Measurements from ENCODE around the gene TBX2.
A peak's percentile ranks its signal among the peaks of the same experiment; 100 is the strongest.

TBX2 gene

GRCh38 chr17:61406971-61407911, 7.6 kb downstream of the TBX2 start:
- H3K27ac ChIP-seq (ENCODE audit: low read length) = no peak overlapping the region
- H3K4me3 ChIP-seq (ENCODE audit: low read length) = no peak overlapping the region
- H3K27me3 ChIP-seq (ENCODE audit: control insufficient read depth, insufficient read depth, low read length) = peaks cover 100% of the 10 kb centered on the region
- H3K9ac ChIP-seq (ENCODE audit: low read length) = no peak overlapping the region
- peaks cover 3% of the 10 kb centered on the region for H3K4me1 ChIP-seq (ENCODE audit: control insufficient read depth, low read depth, low read length)
- no peaks in the 10 kb centered on the region for H3K36me3 ChIP-seq (ENCODE audit: control insufficient read depth, low read depth, low read length)
- H3K9me3 ChIP-seq (ENCODE audit: control insufficient read depth, low read depth, low read length) = no peaks in the 10 kb centered on the region

- Histone ChIP-seq H3K27ac (ENCODE audit: low read length) (no peak overlapping the region), H3K4me1 (ENCODE audit: control insufficient read depth, low read depth, low read length) (peaks cover 6% of the 10 kb centered on the region), H3K4me3 (ENCODE audit: low read length) (no peak overlapping the region), H3K36me3 (ENCODE audit: control insufficient read depth, low read depth, low read length) (no peaks in the 10 kb centered on the region), H3K9ac (ENCODE audit: low read length) (no peak overlapping the region), H3K27me3 (ENCODE audit: control insufficient read depth, insufficient read depth, low read length) (peaks cover 100% of the 10 kb centered on the region), H3K9me3 (ENCODE audit: control insufficient read depth, low read depth, low read length) (no peaks in the 10 kb centered on the region)
These were observed 8.8 kb downstream of the TBX2 start for GRCh38 chr17:61408151-61409041.

GRCh38 chr17:61409301-61410112, 9.9 kb downstream of the TBX2 start:
- H3K4me3 ChIP-seq (ENCODE audit: low read length) = no peak overlapping the region
- H3K9ac ChIP-seq (ENCODE audit: low read length) = no peak overlapping the region
- H3K9me3 ChIP-seq (ENCODE audit: control insufficient read depth, low read depth, low read length) = no peaks in the 10 kb centered on the region
- no peak overlapping the region for H3K27ac ChIP-seq (ENCODE audit: low read length)
- no peaks in the 10 kb centered on the region for H3K36me3 ChIP-seq (ENCODE audit: control insufficient read depth, low read depth, low read length)
- H3K27me3 ChIP-seq (ENCODE audit: control insufficient read depth, insufficient read depth, low read length) = peaks cover 100% of the 10 kb centered on the region
- peaks cover 8% of the 10 kb centered on the region for H3K4me1 ChIP-seq (ENCODE audit: control insufficient read depth, low read depth, low read length)

- no peak overlapping the region for H3K27ac ChIP-seq (ENCODE audit: low read length)
- H3K9ac ChIP-seq (ENCODE audit: low read length) = no peak overlapping the region
- peak overlapping the region; percentile 62 for H3K4me3 ChIP-seq (ENCODE audit: low read length)
- peaks cover 100% of the 10 kb centered on the region for H3K27me3 ChIP-seq (ENCODE audit: control insufficient read depth, insufficient read depth, low read length)
- H3K9me3 ChIP-seq (ENCODE audit: control insufficient read depth, low read depth, low read length) = no peaks in the 10 kb centered on the region
- H3K36me3 ChIP-seq (ENCODE audit: control insufficient read depth, low read depth, low read length) = no peaks in the 10 kb centered on the region
- H3K4me1 ChIP-seq (ENCODE audit: control insufficient read depth, low read depth, low read length) = peaks cover 8% of the 10 kb centered on the region
These were observed 10.7 kb downstream of the TBX2 start for GRCh38 chr17:61410141-61411010.

- Histone ChIP-seq H3K9ac (ENCODE audit: low read length) (no peak overlapping the region), H3K4me3 (ENCODE audit: low read length) (peak overlapping the region; percentile 62), H3K9me3 (ENCODE audit: control insufficient read depth, low read depth, low read length) (no peaks in the 10 kb centered on the region), H3K4me1 (ENCODE audit: control insufficient read depth, low read depth, low read length) (peaks cover 8% of the 10 kb centered on the region), H3K36me3 (ENCODE audit: control insufficient read depth, low read depth, low read length) (no peaks in the 10 kb centered on the region), H3K27ac (ENCODE audit: low read length) (no peak overlapping the region), H3K27me3 (ENCODE audit: control insufficient read depth, insufficient read depth, low read length) (peaks cover 100% of the 10 kb centered on the region)
These were observed 11.3 kb downstream of the TBX2 start for GRCh38 chr17:61411011-61411260.

- Histone ChIP-seq H3K4me3 (ENCODE audit: low read length) (peak overlapping the region; percentile 62), H3K9me3 (ENCODE audit: control insufficient read depth, low read depth, low read length) (no peaks in the 10 kb centered on the region), H3K4me1 (ENCODE audit: control insufficient read depth, low read depth, low read length) (peaks cover 8% of the 10 kb centered on the region), H3K27me3 (ENCODE audit: control insufficient read depth, insufficient read depth, low read length) (peaks cover 100% of the 10 kb centered on the region), H3K27ac (ENCODE audit: low read length) (no peak overlapping the region), H3K36me3 (ENCODE audit: control insufficient read depth, low read depth, low read length) (no peaks in the 10 kb centered on the region), H3K9ac (ENCODE audit: low read length) (no peak overlapping the region)
These were observed 11.9 kb downstream of the TBX2 start for GRCh38 chr17:61411261-61412142.

- no peak overlapping the region for H3K27ac ChIP-seq (ENCODE audit: low read length)
- H3K36me3 ChIP-seq (ENCODE audit: control insufficient read depth, low read depth, low read length) = no peaks in the 10 kb centered on the region
- peaks cover 8% of the 10 kb centered on the region for H3K4me1 ChIP-seq (ENCODE audit: control insufficient read depth, low read depth, low read length)
- peaks cover 94% of the 10 kb centered on the region for H3K27me3 ChIP-seq (ENCODE audit: control insufficient read depth, insufficient read depth, low read length)
- H3K9me3 ChIP-seq (ENCODE audit: control insufficient read depth, low read depth, low read length) = no peaks in the 10 kb centered on the region
- H3K4me3 ChIP-seq (ENCODE audit: low read length) = peak overlapping the region; percentile 62
- H3K9ac ChIP-seq (ENCODE audit: low read length) = no peak overlapping the region
These were observed 12.7 kb downstream of the TBX2 start for GRCh38 chr17:61412143-61412859.

GRCh38 chr17:61412860-61413660, 13.4 kb downstream of the TBX2 start:
- Histone ChIP-seq H3K4me1 (ENCODE audit: control insufficient read depth, low read depth, low read length) (peaks cover 8% of the 10 kb centered on the region), H3K36me3 (ENCODE audit: control insufficient read depth, low read depth, low read length) (no peaks in the 10 kb centered on the region), H3K4me3 (ENCODE audit: low read length) (peak overlapping the region; percentile 62), H3K27ac (ENCODE audit: low read length) (no peak overlapping the region), H3K9ac (ENCODE audit: low read length) (no peak overlapping the region), H3K9me3 (ENCODE audit: control insufficient read depth, low read depth, low read length) (no peaks in the 10 kb centered on the region), H3K27me3 (ENCODE audit: control insufficient read depth, insufficient read depth, low read length) (peaks cover 87% of the 10 kb centered on the region)

GRCh38 chr17:61413661-61414126, 14.1 kb downstream of the TBX2 start:
- H3K9me3 ChIP-seq (ENCODE audit: control insufficient read depth, low read depth, low read length) = no peaks in the 10 kb centered on the region
- H3K27ac ChIP-seq (ENCODE audit: low read length) = no peak overlapping the region
- peaks cover 8% of the 10 kb centered on the region for H3K4me1 ChIP-seq (ENCODE audit: control insufficient read depth, low read depth, low read length)
- H3K4me3 ChIP-seq (ENCODE audit: low read length) = peak overlapping the region; percentile 62
- no peak overlapping the region for H3K9ac ChIP-seq (ENCODE audit: low read length)
- peaks cover 80% of the 10 kb centered on the region for H3K27me3 ChIP-seq (ENCODE audit: control insufficient read depth, insufficient read depth, low read length)
- H3K36me3 ChIP-seq (ENCODE audit: control insufficient read depth, low read depth, low read length) = no peaks in the 10 kb centered on the region

All from iPS-18a (cell line).